ENCODE measurements around the gene HLCS.

Gene HLCS

GRCh38 chr21:36835383-36835795, 131.1 kb downstream of the HLCS start:
- no peak for TF ChIP-seq EZH2phosphoT487 (conservative IDR thresholded peaks at IDR 0.05; ENCODE audit: low read length)
- Histone ChIP-seq H3K9ac (ENCODE audit: low read length) (no peak overlapping the region), H3K4me2 (ENCODE audit: low read depth, low read length, poor library complexity, severe bottlenecking) (no peak overlapping the region), H3F3A (ENCODE audit: insufficient read depth) (no peaks in the 10 kb centered on the region), H4K20me1 (ENCODE audit: low read depth, low read length) (no peaks in the 10 kb centered on the region), H3K27ac (ENCODE audit: low read depth, low read length) (no peak overlapping the region), H3K9me3 (ENCODE audit: insufficient read depth, low read length) (no peaks in the 10 kb centered on the region), H2AFZ (ENCODE audit: low read depth, low read length, severe bottlenecking) (no peak overlapping the region), H3K36me3 (ENCODE audit: low read length) (no peaks in the 10 kb centered on the region), H3K9me2 (replicated peaks; ENCODE audit: insufficient read depth, low read length) (no peaks in the 10 kb centered on the region), H3K79me2 (ENCODE audit: insufficient read depth, low read length) (no peaks in the 10 kb centered on the region), H3K27me3 (ENCODE audit: low read length) (no peaks in the 10 kb centered on the region), H3K4me3 (ENCODE audit: insufficient read depth, low read length, poor library complexity, severe bottlenecking) (no peak overlapping the region)

- H3K9me3 ChIP-seq (ENCODE audit: insufficient read depth, low read length) = no peaks in the 10 kb centered on the region
- no peak overlapping the region for H3K27ac ChIP-seq (ENCODE audit: low read depth, low read length)
- no peaks in the 10 kb centered on the region for H3F3A ChIP-seq (ENCODE audit: insufficient read depth)
- no peaks in the 10 kb centered on the region for H3K79me2 ChIP-seq (ENCODE audit: insufficient read depth, low read length)
- H3K36me3 ChIP-seq (ENCODE audit: low read length) = no peaks in the 10 kb centered on the region
- no peak overlapping the region for H3K4me2 ChIP-seq (ENCODE audit: low read depth, low read length, poor library complexity, severe bottlenecking)
- H3K9me2 ChIP-seq (replicated peaks; ENCODE audit: insufficient read depth, low read length) = no peaks in the 10 kb centered on the region
- no peak overlapping the region for H3K4me3 ChIP-seq (ENCODE audit: insufficient read depth, low read length, poor library complexity, severe bottlenecking)
- H2AFZ ChIP-seq (ENCODE audit: low read depth, low read length, severe bottlenecking) = no peak overlapping the region
- H3K27me3 ChIP-seq (ENCODE audit: low read length) = no peaks in the 10 kb centered on the region
- H3K9ac ChIP-seq (ENCODE audit: low read length) = no peak overlapping the region
- H4K20me1 ChIP-seq (ENCODE audit: low read depth, low read length) = no peaks in the 10 kb centered on the region
- no peak for TF ChIP-seq EZH2phosphoT487 (conservative IDR thresholded peaks at IDR 0.05; ENCODE audit: low read length)
- no peak for TF ChIP-seq CTCF (IDR thresholded peaks at IDR 0.05; ENCODE audit: insufficient read depth, low read length, poor library complexity, severe bottlenecking)
Measured at GRCh38 chr21:36834192-36834591, 132.3 kb downstream of the HLCS start.

GRCh38 chr21:36830100-36830499, 136.4 kb downstream of the HLCS start:
- no peaks in the 10 kb centered on the region for H3K27me3 ChIP-seq (ENCODE audit: low read length)
- H2AFZ ChIP-seq (ENCODE audit: low read depth, low read length, severe bottlenecking) = no peak overlapping the region
- no peak overlapping the region for H3K9ac ChIP-seq (ENCODE audit: low read length)
- no peaks in the 10 kb centered on the region for H3K9me3 ChIP-seq (ENCODE audit: insufficient read depth, low read length)
- H3F3A ChIP-seq (ENCODE audit: insufficient read depth) = no peaks in the 10 kb centered on the region
- no peaks in the 10 kb centered on the region for H4K20me1 ChIP-seq (ENCODE audit: low read depth, low read length)
- H3K9me2 ChIP-seq (replicated peaks; ENCODE audit: insufficient read depth, low read length) = no peaks in the 10 kb centered on the region
- H3K4me2 ChIP-seq (ENCODE audit: low read depth, low read length, poor library complexity, severe bottlenecking) = no peak overlapping the region
- no peaks in the 10 kb centered on the region for H3K79me2 ChIP-seq (ENCODE audit: insufficient read depth, low read length)
- no peak overlapping the region for H3K4me3 ChIP-seq (ENCODE audit: insufficient read depth, low read length, poor library complexity, severe bottlenecking)
- TF ChIP-seq EZH2phosphoT487 (conservative IDR thresholded peaks at IDR 0.05; ENCODE audit: low read length) = no peak
- no peaks in the 10 kb centered on the region for H3K36me3 ChIP-seq (ENCODE audit: low read length)
- H3K27ac ChIP-seq (ENCODE audit: low read depth, low read length) = no peak overlapping the region

- no peak for TF ChIP-seq CTCF (IDR thresholded peaks at IDR 0.05; ENCODE audit: insufficient read depth, low read length, poor library complexity, severe bottlenecking)
- TF ChIP-seq EZH2phosphoT487 (conservative IDR thresholded peaks at IDR 0.05; ENCODE audit: low read length) = no peak
- no peaks in the 10 kb centered on the region for H3K27me3 ChIP-seq (ENCODE audit: low read length)
Measured at GRCh38 chr21:36828891-36829515, 137.5 kb downstream of the HLCS start.

More at GRCh38 chr21:36828891-36829515, 137.5 kb downstream of the HLCS start:
- no peak overlapping the region for H3K27ac ChIP-seq (ENCODE audit: low read depth, low read length)
- no peaks in the 10 kb centered on the region for H3K36me3 ChIP-seq (ENCODE audit: low read length)
- H3K9me3 ChIP-seq (ENCODE audit: insufficient read depth, low read length) = no peaks in the 10 kb centered on the region
- H3K9ac ChIP-seq (ENCODE audit: low read length) = no peak overlapping the region
- H2AFZ ChIP-seq (ENCODE audit: low read depth, low read length, severe bottlenecking) = no peak overlapping the region
- no peak overlapping the region for H3K4me3 ChIP-seq (ENCODE audit: insufficient read depth, low read length, poor library complexity, severe bottlenecking)
- H3K9me2 ChIP-seq (replicated peaks; ENCODE audit: insufficient read depth, low read length) = no peaks in the 10 kb centered on the region
- no peaks in the 10 kb centered on the region for H3F3A ChIP-seq (ENCODE audit: insufficient read depth)
- H4K20me1 ChIP-seq (ENCODE audit: low read depth, low read length) = no peaks in the 10 kb centered on the region
- no peak overlapping the region for H3K4me2 ChIP-seq (ENCODE audit: low read depth, low read length, poor library complexity, severe bottlenecking)
- no peaks in the 10 kb centered on the region for H3K79me2 ChIP-seq (ENCODE audit: insufficient read depth, low read length)

Data from SU-DHL-6 (cell line).